Measurements from ENCODE around the gene SLC7A10.

- TF ChIP-seq CTCF (IDR thresholded peaks at IDR 0.05; ENCODE audit: poor library complexity, severe bottlenecking) = no peak
- no peak for TF ChIP-seq POLR2AphosphoS5 (IDR thresholded peaks at IDR 0.05)
- TF ChIP-seq EP300 (conservative IDR thresholded peaks at IDR 0.05; ENCODE audit: poor library complexity, severe bottlenecking) = no peak
- no peak for TF ChIP-seq REST (IDR thresholded peaks at IDR 0.05; ENCODE audit: borderline replicate concordance)
- TF ChIP-seq EZH2 (IDR thresholded peaks at IDR 0.05; ENCODE audit: borderline replicate concordance, insufficient read depth, low read length, poor library complexity, severe bottlenecking) = no peak
- TF ChIP-seq RAD21 (conservative IDR thresholded peaks at IDR 0.05) = no peak
- no peak for TF ChIP-seq TAF1 (IDR thresholded peaks at IDR 0.05; ENCODE audit: low read depth)
- no peak for TF ChIP-seq MXI1 (conservative IDR thresholded peaks at IDR 0.05; ENCODE audit: poor library complexity, severe bottlenecking)
- TF ChIP-seq SMC3 (conservative IDR thresholded peaks at IDR 0.05; ENCODE audit: poor library complexity) = no peak
These were observed 16.5 kb downstream of the SLC7A10 start for GRCh38 chr19:33208904-33209849.

All from neural cell (in vitro differentiated cells).